Pons (tissue), 1 donor: ENCODE measurements around the gene COPG2.
"Not testable (repeated sequence)": the region's sequence is repeated elsewhere in the genome, so short reads cannot be mapped to it uniquely, and the experiment has no call there.

Source experiments
- DNase-seq: peaks from one replicate; pipeline ENCODE4 v3.0.0-alpha.2; 2016; ENCODE audit warnings: low spot score

COPG2 gene

DNA sequence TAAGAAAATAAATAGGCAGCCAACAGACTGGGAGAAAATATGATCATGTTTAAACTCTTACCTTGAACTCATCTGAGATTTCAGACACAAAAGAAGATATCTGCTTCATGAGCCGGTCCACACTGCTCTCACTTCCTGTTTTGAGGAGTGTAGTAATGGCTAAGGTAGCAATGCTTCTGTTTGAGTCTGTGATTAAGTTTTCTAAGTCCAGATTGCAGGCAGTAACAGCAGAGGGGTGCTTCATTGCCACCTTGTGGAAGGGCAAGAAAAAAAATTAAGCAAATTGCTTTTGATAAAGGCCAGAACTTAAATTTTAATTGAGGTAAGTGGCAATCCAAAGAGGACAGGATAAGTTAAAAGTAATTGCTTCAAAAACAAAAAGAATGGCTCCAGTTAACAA is 107.6 kb downstream of the COPG2 start:
- no peak for DNase-seq

DNA sequence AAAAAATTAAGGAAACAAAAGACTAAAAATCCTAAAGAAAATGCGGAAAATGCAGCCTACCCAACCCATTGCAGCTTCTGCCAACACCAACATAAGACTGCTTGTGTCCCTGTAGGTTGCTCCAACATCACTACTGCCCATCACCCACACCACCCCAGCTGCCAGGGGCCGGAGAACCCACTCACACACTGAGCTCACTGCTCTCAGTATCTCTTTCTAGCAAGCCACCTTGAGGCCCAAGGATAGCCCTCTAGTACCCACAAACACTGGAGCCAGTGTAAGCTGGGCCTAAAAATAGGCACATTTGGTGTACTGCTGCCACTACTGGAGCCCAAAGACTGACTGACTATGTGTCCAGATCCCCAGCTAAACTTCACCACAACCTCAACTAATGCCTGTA is 109.4 kb downstream of the COPG2 start:
- no peak for DNase-seq

DNA sequence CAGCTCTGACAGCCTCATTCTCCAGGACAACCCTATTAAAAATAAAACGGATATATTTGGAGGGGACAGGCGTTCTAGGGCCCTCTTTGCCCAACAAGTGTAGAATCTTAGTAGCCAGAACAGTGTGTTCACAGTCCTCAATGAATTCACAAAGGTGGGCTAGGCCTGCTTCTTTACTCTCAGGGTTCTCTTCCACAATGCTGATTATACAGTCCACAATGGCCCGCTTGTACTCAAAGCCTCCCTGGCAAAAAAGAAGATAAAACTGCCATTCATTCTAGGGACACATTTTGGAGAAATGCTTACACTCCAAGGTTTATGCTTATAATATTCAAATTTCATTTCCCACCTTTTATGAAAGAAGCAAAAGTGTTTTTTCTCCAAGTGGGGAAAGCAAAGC is 114.1 kb downstream of the COPG2 start:
- peak; percentile 58 for DNase-seq

DNA sequence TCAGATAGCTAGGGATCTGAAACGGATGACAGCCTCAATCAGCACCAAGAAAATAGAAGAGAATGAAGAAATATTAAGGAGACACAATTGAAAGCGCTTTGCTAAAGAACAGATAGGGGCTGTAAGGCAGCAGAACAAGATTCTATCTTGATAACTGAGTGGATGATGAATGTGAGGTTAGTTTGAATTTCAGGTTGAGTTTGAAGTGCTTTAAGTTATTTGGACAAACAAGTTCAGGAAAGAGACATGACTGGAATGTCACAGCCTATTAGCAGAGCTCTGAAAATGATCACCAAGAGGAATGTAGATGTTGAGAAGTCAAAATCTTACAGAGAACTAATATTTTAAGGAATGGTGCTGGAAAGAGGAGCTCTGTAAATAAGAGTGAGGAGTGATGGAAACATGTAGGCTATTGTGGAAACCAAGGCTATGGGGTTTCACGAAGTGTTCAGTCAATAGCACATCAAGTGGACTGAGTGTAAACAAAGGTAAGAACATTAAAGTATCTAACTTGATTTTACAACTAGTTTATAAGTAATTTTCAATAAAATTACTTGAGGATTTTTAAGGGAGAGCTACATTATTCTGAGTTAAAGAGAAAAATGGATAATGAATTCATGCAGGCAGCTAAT is 115.0 kb downstream of the COPG2 start:
- DNase-seq = no peak

DNA sequence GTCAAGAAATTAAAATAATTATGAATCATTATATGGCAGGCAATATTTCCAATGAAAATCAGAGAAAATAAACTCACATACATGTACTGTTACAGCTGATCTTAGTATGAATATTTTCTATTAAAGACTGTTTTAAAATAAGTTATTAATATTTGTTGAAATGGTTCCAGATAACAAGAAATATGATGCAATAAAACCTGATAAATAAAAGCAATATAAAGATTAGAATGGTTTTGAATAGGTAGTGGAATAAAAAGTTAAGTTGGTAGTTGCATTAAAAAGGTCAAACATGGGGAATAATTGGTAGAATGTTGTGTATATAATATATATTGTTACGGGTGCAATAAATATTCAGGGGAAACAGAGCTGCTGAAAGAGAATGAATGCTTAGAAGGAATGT is 124.2 kb downstream of the COPG2 start:
- no peak for DNase-seq

DNA sequence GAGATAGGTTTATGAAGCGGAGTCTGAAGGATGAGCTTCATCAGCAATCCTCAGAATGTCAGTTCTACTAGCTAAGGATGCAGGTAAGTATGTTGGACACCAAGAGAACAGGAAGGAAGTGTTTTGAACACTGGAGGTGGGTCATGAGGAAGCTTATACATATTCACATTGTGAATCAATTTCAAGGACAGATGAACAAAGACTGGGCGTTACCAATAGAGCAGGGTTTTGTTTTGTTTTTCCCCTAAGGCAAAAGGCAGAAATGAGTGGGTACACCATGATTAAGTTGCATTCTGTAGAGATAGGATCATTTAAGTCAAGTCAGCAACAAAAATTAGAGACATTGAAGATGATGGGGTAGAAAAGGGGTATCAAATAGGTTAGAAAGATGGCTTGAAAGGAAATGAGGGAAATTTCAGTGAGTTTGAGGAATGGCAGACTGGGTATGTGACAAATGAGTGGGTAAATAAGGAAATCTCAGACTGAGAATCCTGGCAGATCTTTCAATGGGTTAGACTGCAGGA is 125.0 kb downstream of the COPG2 start:
- DNase-seq = no peak

DNA sequence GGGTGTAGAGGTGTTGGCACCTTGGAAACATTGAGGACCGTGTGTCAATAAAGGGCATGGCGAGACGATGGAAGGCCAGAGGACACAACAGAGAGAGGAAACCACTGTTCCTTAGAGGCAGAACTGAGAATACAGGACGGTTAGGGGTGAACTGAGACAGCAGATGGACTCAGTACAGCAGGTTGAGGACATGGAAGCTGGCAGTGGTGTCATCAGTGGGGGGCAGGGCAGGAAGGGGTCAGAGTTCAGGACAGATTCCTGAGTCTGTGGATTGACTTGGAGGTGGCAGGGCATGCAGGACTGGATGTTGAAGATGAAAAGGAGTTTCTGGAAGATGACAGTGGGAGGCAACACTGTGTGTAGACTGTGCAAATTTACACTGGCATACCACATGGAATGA is 126.3 kb downstream of the COPG2 start:
- DNase-seq = not testable (repeated sequence)

DNA sequence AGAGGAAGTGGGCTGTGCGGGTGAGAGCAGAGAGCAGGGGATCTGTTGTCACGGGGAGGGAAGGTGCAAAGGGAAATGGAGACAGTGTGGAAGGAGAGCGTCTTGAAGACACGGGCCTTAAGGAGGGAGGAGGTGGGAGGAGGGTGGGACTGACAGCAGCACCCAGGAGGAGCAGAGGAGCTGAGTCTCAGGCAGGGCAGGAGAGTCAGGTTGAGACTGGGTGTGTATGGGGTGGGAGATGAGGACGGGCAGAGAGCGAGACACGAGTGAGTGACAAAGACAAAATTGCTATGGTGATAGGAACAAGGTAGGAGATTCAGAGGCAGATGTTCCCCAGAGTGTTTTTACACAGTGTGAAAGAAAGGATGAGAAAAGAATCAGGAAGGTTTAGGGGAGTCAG is 127.3 kb downstream of the COPG2 start:
- DNase-seq = not testable (repeated sequence)

DNA sequence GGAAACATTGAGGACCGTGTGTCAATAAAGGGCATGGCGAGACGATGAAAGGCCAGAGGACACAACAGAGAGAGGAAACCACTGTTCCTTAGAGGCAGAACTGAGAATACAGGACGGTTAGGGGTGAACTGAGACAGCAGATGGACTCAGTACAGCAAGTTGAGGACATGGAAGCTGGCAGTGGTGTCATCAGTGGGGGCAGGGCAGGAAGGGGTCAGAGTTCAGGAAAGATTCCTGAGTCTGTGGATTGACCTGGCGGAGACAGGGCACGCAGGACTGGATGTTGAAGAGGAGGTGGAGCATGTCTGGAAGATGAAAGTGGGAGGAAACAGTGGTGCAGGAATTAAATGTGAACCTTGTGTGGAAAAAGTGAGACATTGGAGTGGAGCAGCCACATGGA is 130.7 kb downstream of the COPG2 start:
- not testable (repeated sequence) for DNase-seq

DNA sequence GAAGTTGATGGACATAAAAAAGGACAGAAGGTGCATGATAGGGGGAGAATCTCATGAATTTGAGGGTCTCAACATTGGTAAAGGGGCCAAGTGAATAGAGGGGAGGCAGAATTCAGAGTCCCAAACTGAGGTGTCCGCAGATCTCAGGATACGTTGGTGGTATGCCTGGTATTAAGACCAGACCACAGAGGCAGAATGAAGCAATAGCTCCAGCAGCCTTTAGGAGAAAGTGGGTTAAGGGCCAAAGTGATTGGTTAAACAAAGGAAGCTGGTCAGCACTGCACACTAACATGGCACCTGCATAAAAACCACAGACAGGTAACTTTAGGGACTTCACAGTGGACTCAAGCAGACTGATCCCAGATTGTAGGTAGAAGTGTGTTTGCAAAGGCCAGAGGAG is 139.1 kb downstream of the COPG2 start:
- no peak for DNase-seq

DNA sequence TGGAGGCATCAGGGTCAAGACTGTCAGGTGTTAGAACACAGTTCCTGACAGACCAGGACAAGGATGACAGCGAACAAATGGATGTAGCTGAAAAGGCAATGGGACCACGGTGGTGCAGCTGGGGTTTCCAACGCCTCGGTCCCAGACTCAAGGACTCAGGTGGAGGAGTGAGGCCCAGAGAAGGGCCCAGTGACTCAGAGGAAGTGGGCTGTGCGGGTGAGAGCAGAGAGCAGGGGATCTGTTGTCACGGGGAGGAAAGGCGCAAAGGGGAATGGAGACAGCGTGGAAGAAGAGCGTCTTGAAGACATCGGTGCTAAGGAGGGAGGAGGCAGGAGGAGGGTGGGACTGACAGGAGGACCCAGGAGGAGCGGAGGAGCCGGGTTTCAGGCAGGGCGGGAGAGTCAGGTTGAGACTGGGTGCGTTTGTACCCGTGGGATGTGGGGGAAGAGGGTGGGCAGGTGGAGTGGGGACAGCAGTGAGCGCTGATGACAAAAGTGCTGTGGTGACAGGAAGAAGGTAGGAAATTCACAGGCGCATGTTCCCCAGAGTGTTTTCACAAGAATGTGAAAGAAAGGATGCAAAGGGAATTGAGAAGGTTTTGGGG is 140.7 kb downstream of the COPG2 start:
- DNase-seq = not testable (repeated sequence)

DNA sequence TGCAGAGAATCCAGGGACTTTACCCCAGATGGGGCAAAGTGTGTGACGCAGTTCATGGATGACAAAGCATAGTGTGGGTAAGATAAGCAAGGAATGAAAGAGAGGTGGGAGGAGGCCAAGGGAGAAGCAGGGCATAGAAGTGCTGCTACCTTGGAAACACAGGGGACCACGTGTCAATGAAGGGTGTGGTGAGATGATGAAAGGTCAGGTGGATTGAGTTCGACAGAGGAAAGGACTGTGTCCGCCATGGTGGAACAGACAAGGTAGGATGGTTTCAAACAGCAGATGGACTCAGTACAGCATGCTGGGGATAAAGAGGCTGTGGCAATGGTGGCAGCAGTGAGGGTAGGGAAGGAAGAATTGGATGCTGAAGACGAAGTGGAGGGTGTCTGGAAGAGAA is 143.9 kb downstream of the COPG2 start:
- no peak for DNase-seq

DNA sequence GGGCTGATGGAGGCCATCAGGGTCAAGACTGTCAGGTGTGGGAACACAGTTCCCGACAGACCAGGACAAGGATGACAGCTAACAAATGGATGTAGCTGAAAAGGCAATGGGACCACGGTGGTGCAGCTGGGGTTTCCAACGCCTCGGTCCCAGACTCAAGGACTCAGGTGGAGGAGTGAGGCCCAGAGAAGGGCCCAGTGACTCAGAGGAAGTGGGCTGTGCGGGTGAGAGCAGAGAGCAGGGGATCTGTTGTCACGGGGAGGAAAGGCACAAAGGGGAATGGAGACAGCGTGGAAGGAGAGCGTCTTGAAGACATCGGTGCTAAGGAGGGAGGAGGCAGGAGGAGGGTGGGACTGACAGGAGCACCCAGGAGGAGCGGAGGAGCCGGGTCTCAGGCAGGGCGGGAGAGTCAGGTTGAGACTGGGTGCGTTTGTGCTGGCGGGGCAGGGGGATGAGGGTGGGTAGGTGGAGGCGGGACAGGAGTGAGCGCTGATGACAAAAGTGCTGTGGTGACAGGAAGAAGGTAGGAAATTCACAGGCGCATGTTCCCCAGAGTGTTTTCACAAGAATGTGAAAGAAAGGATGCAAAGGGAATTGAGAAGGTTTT is 144.9 kb downstream of the COPG2 start:
- DNase-seq = not testable (repeated sequence)

DNA sequence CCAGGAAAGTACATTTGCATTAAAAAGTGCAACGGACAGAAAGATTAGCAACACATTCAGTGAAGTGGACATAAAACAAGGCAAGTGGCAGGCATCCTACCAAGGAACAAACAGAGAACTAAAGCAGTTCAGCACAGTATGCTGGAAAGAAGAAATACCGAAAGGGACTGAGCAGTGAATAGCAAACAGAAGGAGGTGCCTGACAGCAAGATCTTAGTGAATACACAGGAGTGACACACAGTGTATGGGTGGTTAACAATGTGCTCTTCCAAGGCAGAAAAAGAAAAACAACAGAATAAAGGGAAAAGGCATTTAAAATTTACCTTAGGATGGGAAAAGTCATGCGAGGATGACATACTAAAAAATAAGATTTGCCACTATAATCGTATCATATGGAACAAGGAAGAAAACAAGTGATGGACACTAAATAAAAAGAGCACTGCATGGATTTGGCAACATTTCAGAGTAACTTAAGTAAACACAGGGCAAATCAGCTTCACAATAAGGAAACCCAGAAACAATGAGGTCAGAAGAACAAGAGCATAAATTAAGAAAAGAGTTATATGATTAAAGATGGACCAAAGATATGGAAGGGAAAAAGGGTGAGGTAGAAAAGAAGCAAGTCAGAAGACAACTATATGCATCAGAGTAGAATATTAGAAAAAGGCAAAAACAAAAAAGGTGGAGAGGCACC is 147.1 kb downstream of the COPG2 start:
- DNase-seq = no peak

DNA sequence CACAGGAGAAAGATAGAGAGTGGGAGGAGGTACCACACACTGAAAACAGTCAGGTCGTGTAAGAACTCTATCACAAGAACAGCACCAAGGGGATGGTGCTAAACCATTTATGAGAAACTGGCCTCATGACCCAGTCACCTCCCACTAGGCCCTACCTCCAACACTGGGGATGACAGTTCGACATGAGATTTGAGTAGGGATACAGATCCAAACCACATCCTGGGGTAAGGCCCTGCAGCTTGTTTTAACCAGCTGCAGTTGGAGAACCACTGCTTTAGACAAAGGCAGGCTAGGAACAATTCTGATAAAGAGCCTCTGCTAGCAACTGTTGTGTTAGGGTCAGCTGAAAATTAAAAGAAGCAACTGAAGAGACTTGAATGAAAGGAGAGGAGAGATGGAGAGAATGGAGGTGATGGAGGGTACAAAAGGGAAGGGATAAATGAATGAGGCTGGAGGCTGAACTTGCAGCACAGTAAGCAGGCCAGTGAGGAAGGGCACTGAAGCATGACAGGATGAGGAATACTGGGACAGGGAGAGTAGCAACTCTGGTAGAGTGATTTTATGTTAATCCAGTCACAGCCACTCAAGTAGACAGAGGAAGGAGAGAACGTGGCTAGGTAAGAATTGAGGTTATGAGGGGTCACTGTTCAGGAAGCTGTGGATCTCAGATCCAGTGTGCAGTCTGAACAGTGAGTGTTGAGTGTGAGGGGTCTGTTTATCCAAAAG is 153.1 kb downstream of the COPG2 start:
- no peak for DNase-seq

DNA sequence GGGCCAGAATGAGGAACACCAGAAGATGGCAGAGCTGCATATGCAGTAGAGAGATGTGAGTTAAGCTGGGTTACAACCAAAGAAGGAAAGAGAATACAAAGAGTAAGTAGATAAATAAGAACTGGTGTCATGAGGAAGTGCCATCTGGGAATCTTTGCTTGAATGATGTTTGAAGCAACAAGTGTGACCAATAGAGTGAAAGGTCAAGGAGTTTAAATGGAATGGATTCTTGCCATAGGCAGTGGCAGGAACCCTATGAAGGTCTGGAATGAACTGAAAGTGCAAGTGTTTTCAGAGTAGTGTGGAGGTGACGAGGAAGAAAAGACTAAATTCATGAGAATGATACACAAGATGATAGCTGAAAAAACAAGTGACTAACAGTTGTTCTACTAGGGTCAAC is 155.1 kb downstream of the COPG2 start:
- DNase-seq = no peak

DNA sequence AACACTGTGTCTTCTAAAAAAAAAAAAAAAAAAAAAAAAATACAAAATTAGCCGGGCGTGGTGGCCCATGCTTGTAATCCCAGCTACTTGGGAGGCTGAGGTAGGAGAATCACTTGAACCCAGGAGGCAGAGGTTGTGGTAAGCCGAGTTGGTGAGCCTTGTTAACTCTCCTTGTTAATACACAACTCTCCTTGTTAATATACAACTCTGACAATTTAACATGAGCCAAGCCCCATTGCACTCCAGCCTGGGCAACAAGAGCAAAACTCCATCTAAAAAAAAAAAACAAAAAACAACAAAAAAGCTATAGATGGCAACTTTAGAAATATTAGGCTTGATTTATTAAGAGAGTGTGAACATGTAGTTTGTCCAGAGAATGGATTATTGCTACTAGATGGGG is 156.5 kb downstream of the COPG2 start:
- not testable (repeated sequence) for DNase-seq

DNA sequence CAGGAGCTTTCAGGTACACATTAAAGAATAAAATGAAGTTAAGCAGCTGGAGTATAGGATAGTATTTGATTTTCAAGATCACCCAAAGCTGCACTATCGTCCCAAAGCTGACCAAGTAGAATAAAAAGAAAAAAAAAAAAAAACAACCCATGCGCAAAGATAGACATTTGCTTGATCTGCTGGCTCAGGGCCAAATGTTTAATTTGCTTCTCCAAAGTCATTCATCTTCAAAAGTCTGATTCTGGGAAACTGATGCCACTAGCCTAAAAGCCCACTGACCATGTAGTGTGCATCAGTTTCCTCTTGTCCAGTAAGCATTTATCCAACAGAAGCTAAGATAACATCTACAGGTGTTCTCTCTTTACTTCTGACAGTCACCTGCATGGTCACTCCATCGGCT is 162.2 kb downstream of the COPG2 start:
- DNase-seq = no peak

DNA sequence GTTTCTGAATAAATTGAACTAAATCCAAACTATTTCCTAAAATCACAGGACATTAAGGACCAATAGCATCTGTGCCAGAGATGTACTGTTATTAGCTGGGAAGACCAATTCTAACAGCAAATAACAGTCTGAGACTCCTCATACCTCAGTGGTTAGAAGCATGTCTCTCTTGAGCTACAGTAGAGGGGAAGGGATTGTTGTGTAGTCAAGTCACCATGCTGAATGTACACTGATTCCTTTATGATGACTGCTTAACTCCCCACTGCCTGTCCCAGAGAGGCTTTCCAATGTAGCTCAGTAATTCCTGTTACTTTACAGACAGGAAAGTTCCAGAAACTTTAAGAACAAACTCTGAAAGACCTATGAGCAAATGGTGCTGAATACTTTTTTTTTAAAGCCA is 162.8 kb downstream of the COPG2 start:
- no peak for DNase-seq

DNA sequence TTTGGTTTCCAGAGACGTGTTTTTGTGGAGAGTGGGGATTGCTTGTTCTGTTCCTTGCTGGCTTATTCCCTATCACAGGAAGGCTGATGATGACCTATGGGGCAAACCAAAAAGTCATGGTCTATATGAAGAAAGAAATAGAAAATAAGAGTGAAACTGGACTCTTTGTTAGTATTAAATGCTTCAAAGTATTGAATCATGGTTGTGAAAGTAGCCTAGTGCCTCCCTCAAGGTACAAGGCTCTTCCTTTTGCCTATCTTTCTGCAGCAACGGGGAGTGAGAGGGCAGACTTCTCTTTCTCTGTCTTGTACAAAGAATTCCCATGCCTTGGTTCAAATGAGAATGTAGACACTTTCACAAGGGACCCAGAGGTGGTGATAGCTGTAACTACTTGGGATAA is 167.6 kb downstream of the COPG2 start:
- no peak for DNase-seq

DNA sequence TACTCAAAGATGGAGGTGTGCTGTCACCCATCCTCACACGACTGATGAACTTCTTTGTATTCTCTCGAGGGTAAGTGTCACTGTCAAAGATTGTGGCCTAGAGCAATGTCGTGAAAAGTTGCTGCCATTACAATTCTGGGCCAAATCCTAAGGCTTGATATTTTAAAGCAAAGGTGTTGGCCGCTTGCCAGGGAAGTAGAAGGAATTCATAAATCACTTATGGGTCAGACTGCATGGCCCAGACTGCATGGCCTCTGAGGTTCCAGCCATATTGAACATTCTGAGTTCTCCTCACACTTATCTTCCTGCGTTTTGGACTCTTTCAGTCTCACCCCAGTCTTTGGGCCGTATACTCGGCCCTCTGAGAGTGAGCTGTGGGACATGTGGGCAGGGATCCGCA is 168.1 kb downstream of the COPG2 start:
- DNase-seq = no peak

DNA sequence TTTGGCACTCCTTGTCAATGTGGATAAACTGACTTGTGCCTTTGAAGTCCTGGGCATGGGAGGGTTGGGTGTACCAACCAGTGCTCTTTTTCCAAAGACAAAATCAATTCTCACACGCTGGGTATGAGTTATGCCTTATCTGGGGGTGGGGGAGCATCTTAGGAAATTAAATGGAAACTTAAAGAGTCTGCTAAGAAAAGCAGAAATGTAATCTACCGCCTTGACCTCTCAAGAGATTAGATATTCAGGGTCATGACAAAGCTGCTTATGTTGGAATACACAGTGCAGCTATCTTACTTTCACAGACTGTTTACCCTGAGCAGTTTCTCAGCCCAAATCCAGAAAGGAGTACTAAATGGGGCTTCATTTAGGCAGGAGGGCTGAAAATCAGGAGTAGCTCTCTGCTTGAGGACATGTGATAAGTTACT is 174.1 kb downstream of the COPG2 start:
- DNase-seq = no peak
